Fibroblast of lung (primary cell): ENCODE data around the gene GOLGA6L9. TPM values are rescaled to one million over a fixed set of nuclear protein-coding genes. Genes with fewer than 3 reads are reported as not detected.
"Not testable (repeated sequence)": the region's sequence is repeated elsewhere in the genome, so short reads cannot be mapped to it uniquely, and the experiment has no call there.

ENCODE experiments used
- DNase-seq, 2 donors: peaks; one replicate each; pipeline versions ENCODE4 v3.0.0 to v3.0.0-alpha.2; 2010; ENCODE audit warnings: low read depth in 2 of 2
- H2AFZ ChIP-seq: 2 replicates; pipeline ENCODE4 v1.5.1; 2012; ENCODE audit warnings: low read length, control low read depth, inconsistent platforms
- H3K27ac ChIP-seq: 2 replicates; pipeline ENCODE4 v1.5.1; 2011; ENCODE audit warnings: low read length, control low read depth; ENCODE audit not compliant: insufficient read depth
- H3K27me3 ChIP-seq: 2 replicates; pipeline ENCODE4 v1.5.1; 2011; ENCODE audit warnings: mild to moderate bottlenecking, low read length; ENCODE audit not compliant: control insufficient read depth, insufficient read depth
- H3K36me3 ChIP-seq: 2 replicates; pipeline ENCODE4 v1.5.1; 2011; ENCODE audit warnings: low read length; ENCODE audit not compliant: control insufficient read depth, insufficient read depth
- H3K4me1 ChIP-seq: 2 replicates; pipeline ENCODE4 v1.5.1; 2011; ENCODE audit warnings: low read length; ENCODE audit not compliant: control insufficient read depth, insufficient read depth; ENCODE audit errors: extremely low read depth
- H3K4me2 ChIP-seq: 2 replicates; pipeline ENCODE4 v1.5.1; 2011; ENCODE audit warnings: low read length, control low read depth; ENCODE audit not compliant: insufficient read depth; ENCODE audit errors: extremely low read depth
- H3K4me3 ChIP-seq, 4 experiments: fragments of 200-600 bp in 1 of 4; sonication (generic) in 1 of 4; replicated peaks in 1 of 4; 2 replicates each; pipeline ENCODE4 v1.5.1; 2011 to 2016; ENCODE audit warnings: low read length in 4 of 4, low read depth in 3 of 4, mild to moderate bottlenecking in 3 of 4, control low read depth in 2 of 4, inconsistent platforms in 1 of 4, mixed read lengths in 1 of 4; ENCODE audit not compliant: insufficient read depth in 1 of 4; ENCODE audit errors: control extremely low read depth in 1 of 4
- H3K79me2 ChIP-seq: 2 replicates; pipeline ENCODE4 v1.5.1; 2012; ENCODE audit warnings: mild to moderate bottlenecking, low read length, inconsistent platforms; ENCODE audit not compliant: control insufficient read depth, insufficient read depth
- H3K9ac ChIP-seq: 2 replicates; pipeline ENCODE4 v1.5.1; 2011; ENCODE audit warnings: mild to moderate bottlenecking, low read length, control low read depth; ENCODE audit not compliant: insufficient read depth
- H3K9me3 ChIP-seq: 2 replicates; pipeline ENCODE4 v1.5.1; 2012; ENCODE audit warnings: low read depth, low read length; ENCODE audit not compliant: control insufficient read depth, insufficient read depth
- H4K20me1 ChIP-seq: 2 replicates; pipeline ENCODE4 v1.5.1; 2011; ENCODE audit warnings: low read length; ENCODE audit not compliant: control insufficient read depth, insufficient read depth; ENCODE audit errors: extremely low read depth
- polyA plus RNA-seq, 2 donors: library from polyadenylated mRNA; depleted of rRNA in 1 of 2; stranded (reverse) in 1 of 2; unstranded in 1 of 2; fragments of >200 nt; gene quantifications; 2 replicates each; pipeline ENCODE4 v1.2.1, GENCODE V29; 2011 to 2012; ENCODE audit warnings: missing spikeins in 1 of 2
- total RNA-seq: library from RNA; depleted of rRNA; stranded (reverse); fragments of >200 nt; gene quantifications from 2 replicates; pipeline ENCODE4 v1.2.1, GENCODE V29; 2014

GOLGA6L9 gene
- total and polyA plus RNA-seq, 2 donors (not counting 1 experiment from before 2014, with no cell fraction given), result 0.89 to 1.5 TPM

DNA sequence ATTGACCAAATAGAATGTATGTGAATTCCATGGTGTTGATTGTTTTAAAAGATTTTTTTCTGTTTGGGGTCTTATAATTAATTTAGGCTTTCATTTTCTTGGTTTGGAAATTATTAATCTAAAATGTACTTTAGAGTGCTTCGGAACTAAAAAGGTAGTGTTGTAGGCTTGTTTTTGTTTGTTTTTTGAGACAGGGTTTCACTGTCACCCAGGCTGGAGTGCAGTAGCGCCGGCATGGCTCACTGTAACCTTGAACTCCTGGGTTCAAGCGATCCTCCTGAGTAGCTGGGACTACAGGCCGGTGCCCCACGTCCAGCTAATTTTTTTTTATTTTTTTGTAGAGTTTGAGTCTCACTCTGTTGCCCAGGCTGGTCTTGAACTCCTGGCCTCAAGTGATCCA is 27.7 kb upstream of the GOLGA6L9 start:
- DNase-seq, H3K4me3 ChIP-seq, H3K4me2 ChIP-seq, H3K4me1 ChIP-seq, H3K27me3 ChIP-seq, H3K79me2 ChIP-seq, H3K9me3 ChIP-seq, H2AFZ ChIP-seq, H3K27ac ChIP-seq, H4K20me1 ChIP-seq, H3K9ac ChIP-seq, H3K36me3 ChIP-seq: not testable (repeated sequence)

- H3K9ac ChIP-seq, H3K4me3 ChIP-seq, DNase-seq, H3K79me2 ChIP-seq, H3K27ac ChIP-seq, H3K36me3 ChIP-seq, H3K27me3 ChIP-seq, H3K9me3 ChIP-seq, H2AFZ ChIP-seq, H4K20me1 ChIP-seq, H3K4me2 ChIP-seq, H3K4me1 ChIP-seq: not testable (repeated sequence)
These were observed 27.3 kb upstream of the GOLGA6L9 start for GRCh38 chr15:82402341-82402740.

GRCh38 chr15:82406211-82406610 is 23.4 kb upstream of the GOLGA6L9 start:
- not testable (repeated sequence) for H4K20me1 ChIP-seq, H3K27me3 ChIP-seq, H3K79me2 ChIP-seq, H3K9me3 ChIP-seq, H3K4me2 ChIP-seq, H3K36me3 ChIP-seq, H3K4me3 ChIP-seq, H2AFZ ChIP-seq, H3K4me1 ChIP-seq, H3K9ac ChIP-seq, H3K27ac ChIP-seq
- DNase-seq, result peak in 1 of 2 donors; percentile 42

DNA sequence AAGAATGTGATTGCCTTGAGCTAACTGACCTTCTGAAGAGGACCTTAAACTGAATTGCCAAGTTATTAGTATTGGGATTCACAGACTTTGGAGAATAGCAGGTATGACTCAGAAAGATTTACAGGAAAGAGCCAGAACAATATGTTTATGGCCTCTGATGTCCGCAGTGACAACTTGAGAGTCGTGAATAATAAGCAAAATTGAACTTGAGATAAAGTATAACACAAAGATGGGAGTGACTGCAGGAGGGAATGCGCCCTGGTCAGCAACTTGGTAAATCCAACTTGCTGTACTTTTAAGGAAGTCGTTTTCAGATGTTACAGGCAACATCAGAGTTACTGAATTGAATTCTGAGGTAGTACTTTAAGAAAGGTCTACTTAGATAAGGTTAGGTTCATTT is 19.3 kb upstream of the GOLGA6L9 start:
- not testable (repeated sequence) for H3K4me1 ChIP-seq, H3K9me3 ChIP-seq, H3K79me2 ChIP-seq, DNase-seq, H3K36me3 ChIP-seq, H3K4me2 ChIP-seq, H4K20me1 ChIP-seq, H2AFZ ChIP-seq, H3K4me3 ChIP-seq, H3K27ac ChIP-seq, H3K27me3 ChIP-seq, H3K9ac ChIP-seq

GRCh38 chr15:82411595-82411994 is 18.0 kb upstream of the GOLGA6L9 start:
- H3K4me3 ChIP-seq, H3K9me3 ChIP-seq, H3K27me3 ChIP-seq, H2AFZ ChIP-seq, H3K4me2 ChIP-seq, H3K27ac ChIP-seq, H3K9ac ChIP-seq, H4K20me1 ChIP-seq, H3K36me3 ChIP-seq, H3K79me2 ChIP-seq, DNase-seq, H3K4me1 ChIP-seq: not testable (repeated sequence)

DNA sequence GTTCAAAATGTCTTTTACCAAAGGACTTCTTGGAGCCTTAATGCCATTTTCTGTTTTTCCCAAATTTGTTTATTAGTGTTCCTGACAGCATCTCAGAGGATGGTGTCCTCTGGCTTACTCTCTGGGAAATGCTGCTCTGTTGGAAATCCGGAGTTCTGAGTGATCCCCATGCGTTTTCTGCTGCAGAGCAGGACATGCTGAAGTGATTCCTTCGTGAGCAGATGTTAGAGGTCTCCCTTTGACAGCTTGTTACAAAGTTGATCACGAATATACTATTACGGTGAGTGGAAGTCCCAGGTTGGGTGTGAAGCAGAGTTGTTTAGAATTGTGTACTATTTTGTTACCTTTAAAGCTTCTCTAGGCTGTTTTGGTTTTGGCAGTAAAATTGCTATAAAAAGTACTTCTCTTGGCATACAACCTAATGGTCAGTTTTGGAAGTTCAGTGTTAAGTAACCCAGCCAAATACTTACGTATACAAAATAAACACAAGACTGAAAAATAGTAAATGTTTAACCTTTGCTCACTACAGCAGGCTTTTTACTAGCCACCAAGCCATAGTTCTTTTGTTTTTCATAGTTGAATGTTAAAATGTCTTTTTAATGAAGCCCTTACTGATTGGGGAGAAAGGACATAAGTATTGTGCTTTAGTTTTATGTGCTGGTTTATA is 15.0 kb upstream of the GOLGA6L9 start:
- H3K27me3 ChIP-seq, H4K20me1 ChIP-seq, H3K36me3 ChIP-seq, H3K4me1 ChIP-seq, H3K4me3 ChIP-seq, H2AFZ ChIP-seq, H3K79me2 ChIP-seq, H3K4me2 ChIP-seq, H3K27ac ChIP-seq, H3K9me3 ChIP-seq, H3K9ac ChIP-seq: not testable (repeated sequence)
- DNase-seq, result peak in 1 of 2 donors; percentile 55

- H3K4me2 ChIP-seq, H3K27ac ChIP-seq, H3K36me3 ChIP-seq, H4K20me1 ChIP-seq, H3K79me2 ChIP-seq, H2AFZ ChIP-seq, H3K27me3 ChIP-seq, H3K4me3 ChIP-seq, H3K4me1 ChIP-seq, H3K9ac ChIP-seq, DNase-seq, H3K9me3 ChIP-seq: not testable (repeated sequence)
These were observed 9.1 kb upstream of the GOLGA6L9 start for GRCh38 chr15:82420516-82420915.
